Suppressor macrophage (primary cell): ENCODE measurements around the gene PREX1.
"Not testable (repeated sequence)": the region's sequence is repeated elsewhere in the genome, so short reads cannot be mapped to it uniquely, and the experiment has no call there.

ENCODE experiments used
- DNase-seq, 4 experiments: peaks; one replicate each; pipeline ENCODE4 v3.0.0-alpha.2; 2020 to 2022

PREX1 gene

GRCh38 chr20:48846516-48847492 lies 19.0 kb upstream of the PREX1 start:
- DNase-seq: peak; percentile 77 to 92 (median 86)

GRCh38 chr20:48845721-48846306 lies 18.0 kb upstream of the PREX1 start:
- no peak for DNase-seq

- DNase-seq: peak in 3 of 4 experiments; percentile 39 to 73 (median 63)
Measured at GRCh38 chr20:48844996-48845395, 17.2 kb upstream of the PREX1 start.

- DNase-seq: not testable (repeated sequence)
Measured at GRCh38 chr20:48843896-48844295, 16.1 kb upstream of the PREX1 start.

- DNase-seq: peak in 3 of 4 experiments; percentile 16 to 46 (median 39)
Measured at GRCh38 chr20:48843057-48843806, 15.4 kb upstream of the PREX1 start.

- DNase-seq: no peak
Measured at GRCh38 chr20:48841875-48842529, 14.2 kb upstream of the PREX1 start.

- DNase-seq: no peak
Measured at GRCh38 chr20:48841196-48841874, 13.5 kb upstream of the PREX1 start.

- DNase-seq: peak; percentile 23 to 72 (median 57)
Measured at GRCh38 chr20:48839154-48839917, 11.5 kb upstream of the PREX1 start.

- peak in 3 of 4 experiments; percentile 32 to 57 (median 41) for DNase-seq
Measured at GRCh38 chr20:48837014-48837413, 9.2 kb upstream of the PREX1 start.

GRCh38 chr20:48835390-48835789 lies 7.6 kb upstream of the PREX1 start:
- DNase-seq: no peak

- DNase-seq: no peak
Measured at GRCh38 chr20:48834278-48834677, 6.5 kb upstream of the PREX1 start.

GRCh38 chr20:48832405-48832730 lies 4.6 kb upstream of the PREX1 start:
- peak; percentile 76 to 88 (median 84) for DNase-seq

GRCh38 chr20:48831718-48832404 lies 4.1 kb upstream of the PREX1 start:
- DNase-seq: peak; percentile 28 to 63 (median 60)

- no peak for DNase-seq
Measured at GRCh38 chr20:48830826-48831318, 3.1 kb upstream of the PREX1 start.

GRCh38 chr20:48829940-48830339 lies 2.1 kb upstream of the PREX1 start:
- no peak for DNase-seq

- DNase-seq: no peak
Measured at GRCh38 chr20:48828734-48829460, 1.1 kb upstream of the PREX1 start.

- DNase-seq: peak; percentile 29 to 77 (median 58)
Measured at GRCh38 chr20:48826883-48827771, 672 bp downstream of the PREX1 start.

- DNase-seq: not testable (repeated sequence)
Measured at GRCh38 chr20:48826480-48826879, 1.3 kb downstream of the PREX1 start.
